HepG2 (cell line): ENCODE results near the gene ARHGAP4. TPM values are rescaled to one million over a fixed set of nuclear protein-coding genes. Genes with fewer than 3 reads are reported as not detected.
A peak's percentile ranks its signal among the peaks of the same experiment; 100 is the strongest.

ENCODE experiments used
- ATAC-seq: fragments of 200-7000 bp; cut with Tn5 transposase; 3 replicates; pipeline ENCODE4 v1.9.1; 2020; ENCODE audit warnings: mild to moderate bottlenecking, moderate library complexity
- BruUV-seq: library from RNA; stranded (reverse); fragments of 400-500 nt; replicated peaks from 2 replicates; lab custom pipeline; 2021; lab: Mats Ljungman, UMichigan
- CTCF ChIA-PET: fragments of 300-600 bp; formaldehyde crosslinking; extraction: SDS; loops from one replicate; lab custom pipeline; 2021; ENCODE audit warnings: low total read pairs, inconsistent platforms, low intra/inter-chr PET ratio; lab: Yijun Ruan, JAX
- POLR2A ChIA-PET: fragments of 350-600 bp; sonication (Branson Sonifier 250); formaldehyde crosslinking; loops from one replicate; lab custom pipeline; 2020; ENCODE audit warnings: antibody characterized with exemption, inconsistent platforms; lab: Yijun Ruan, JAX
- DNase-seq: peaks from one replicate; pipeline ENCODE4 v3.0.0-alpha.2; 2015; ENCODE audit warnings: low spot score
- FAIRE-seq: peaks from 3 replicates; lab custom pipeline; 2011; peaks lifted over from hg19 to GRCh38; lab: Jason Lieb, UNC
- H2AFZ ChIP-seq: one replicate; pipeline ENCODE4 v1.6.1; 2011; ENCODE audit warnings: low read length, inconsistent platforms
- H3K27ac ChIP-seq: fragments of 300-600 bp; 3 replicates; pipeline ENCODE4 v1.8.0; 2011; ENCODE audit warnings: mixed run types, mild to moderate bottlenecking, mixed read lengths, low read length, inconsistent platforms; ENCODE audit not compliant: insufficient read depth; ENCODE audit errors: extremely low read length
- H3K27me3 ChIP-seq, 2 experiments: fragments of 200-600 bp in 1 of 2; 2 replicates in 1 of 2; 3 replicates in 1 of 2; pipeline versions ENCODE4 v1.6.0 to v1.8.0; 2011; ENCODE audit warnings: low read length in 2 of 2, mild to moderate bottlenecking in 2 of 2, moderate library complexity in 2 of 2, inconsistent platforms in 1 of 2; ENCODE audit not compliant: insufficient read depth in 2 of 2, control insufficient read depth in 1 of 2
- H3K36me3 ChIP-seq, 2 experiments: fragments of 200-600 bp in 1 of 2; replicated peaks in 1 of 2; 2 replicates in 1 of 2; 3 replicates in 1 of 2; pipeline versions ENCODE4 v1.5.1 to v1.8.0; 2011; ENCODE audit warnings: low read length in 2 of 2, inconsistent platforms in 1 of 2; ENCODE audit not compliant: insufficient read depth in 2 of 2, control insufficient read depth in 1 of 2
- H3K4me1 ChIP-seq: 2 replicates; pipeline ENCODE4 v1.5.1; 2012; ENCODE audit warnings: low read length, inconsistent platforms; ENCODE audit not compliant: insufficient read depth
- H3K4me2 ChIP-seq: 2 replicates; pipeline ENCODE4 v1.6.0; 2011; ENCODE audit warnings: low read depth, low read length, inconsistent platforms
- H3K4me3 ChIP-seq, 3 experiments: fragments of 200-600 bp in 1 of 3; sonication (generic), shearing (Covaris generic) in 1 of 3; replicated peaks in 1 of 3; 2 replicates each; pipeline ENCODE4 v1.5.1; 2011 to 2016; ENCODE audit warnings: low read length in 3 of 3, inconsistent platforms in 2 of 3, low read depth in 2 of 3, mild to moderate bottlenecking in 2 of 3, control low read depth in 1 of 3, mixed read lengths in 1 of 3; ENCODE audit not compliant: insufficient read depth in 1 of 3
- H3K79me2 ChIP-seq: one replicate; pipeline ENCODE4 v1.6.1; 2011; ENCODE audit warnings: low read length, inconsistent platforms; ENCODE audit not compliant: insufficient read depth
- H3K9ac ChIP-seq: 2 replicates; pipeline ENCODE4 v1.6.0; 2011; ENCODE audit warnings: mild to moderate bottlenecking, low read depth, low read length, inconsistent platforms; ENCODE audit not compliant: insufficient read depth
- H3K9me3 ChIP-seq: 2 replicates; pipeline ENCODE4 v1.5.1; 2012; ENCODE audit warnings: mild to moderate bottlenecking, low read length
- H4K20me1 ChIP-seq: 2 replicates; pipeline ENCODE4 v1.6.0; 2011; ENCODE audit warnings: inconsistent platforms, mild to moderate bottlenecking, low read length, moderate library complexity; ENCODE audit not compliant: insufficient read depth
- AGO2 ChIP-seq: fragments of 200-400 bp; formaldehyde crosslinking; optimal IDR thresholded peaks from 2 replicates; pipeline ENCODE3; 2017; ENCODE audit warnings: mild to moderate bottlenecking, low read depth, low read length, moderate library complexity
- ARNT2 ChIP-seq: sonication (generic); formaldehyde crosslinking; IDR thresholded peaks from 2 replicates; pipeline ENCODE4 v1.8.0; 2022; ENCODE audit warnings: mild to moderate bottlenecking, low read depth, missing genetic modification reagents, moderate library complexity
- CEBPB ChIP-seq: IDR thresholded peaks from 2 replicates; pipeline ENCODE4 v1.6.1; 2011; ENCODE audit warnings: low read depth, low read length, improper control_type of control experiment, borderline replicate concordance
- GMEB2 ChIP-seq: IDR thresholded peaks from 2 replicates; pipeline ENCODE4 v1.6.1; 2016; ENCODE audit warnings: missing biosample characterization, missing genetic modification reagents, low read depth
- KDM2A ChIP-seq: sonication (generic); formaldehyde crosslinking; IDR thresholded peaks from 2 replicates; pipeline ENCODE4 v1.4.0; 2020; ENCODE audit warnings: low read depth, missing genetic modification reagents, borderline replicate concordance
- MIER3 ChIP-seq: IDR thresholded peaks from 2 replicates; pipeline ENCODE4 v1.6.1; 2016; ENCODE audit warnings: missing compliant biosample characterization, borderline replicate concordance
- SMC3 ChIP-seq: IDR thresholded peaks from 2 replicates; pipeline ENCODE4 v1.6.1; 2011; ENCODE audit warnings: low read length, improper control_type of control experiment
- WGBS: methylation state at CpG from one replicate; pipeline ENCODE4 v1.1.6; 2017; ENCODE audit warnings: low lambda C conversion rate; 5-methylcytosine and 5-hydroxymethylcytosine counted together
- in situ Hi-C: cut with HindIII; loops from 2 replicates; pipeline ENCODE4 v1.10.0; 2017; ENCODE audit warnings: low pct_unique_long_range_greater_than_20kb; ENCODE audit not compliant: extremely low pct_ligation_motif_present
- intact Hi-C: fragments of 100-400 bp; cut with micrococcal nuclease; formaldehyde crosslinking; loops from one replicate; pipeline ENCODE4 v1.10.0; 2022; ENCODE audit not compliant: unreplicated experiment
- polyA plus RNA-seq, 8 experiments: library from polyadenylated mRNA; depleted of rRNA in 3 of 8; stranded (reverse) in 7 of 8; unstranded in 1 of 8; fragments of >200 nt; fragmentation: Illumina TruSeq in 4 of 8; extraction: Trizol in 4 of 8; gene quantifications; 2 replicates each; pipeline versions ENCODE4 v1.2.1 to v1.2.3, GENCODE V29; 2011 to 2016; ENCODE audit warnings: low read depth in 4 of 8, missing spikeins in 1 of 8, mixed read lengths in 1 of 8; ENCODE audit not compliant: insufficient read depth in 1 of 8
- total RNA-seq, 5 experiments: library from RNA; depleted of rRNA; stranded (reverse); fragments of >200 nt; fragmentation: Illumina TruSeq; extraction: Trizol; gene quantifications; 2 replicates each; pipeline ENCODE4 v1.2.3, GENCODE V29; 2016; ENCODE audit warnings: low read depth in 1 of 5
- TF ChIP-seq, protein P1 (sequence below): sonication (generic); formaldehyde crosslinking; IDR thresholded peaks from 2 replicates; pipeline ENCODE4 v1.8.1; 2023; ENCODE audit warnings: mild to moderate bottlenecking, missing genetic modification reagents
- TF ChIP-seq, protein P2 (sequence below): sonication (generic); formaldehyde crosslinking; IDR thresholded peaks from 2 replicates; pipeline ENCODE4 v1.4.0; 2020; ENCODE audit warnings: missing genetic modification reagents
- TF ChIP-seq, protein P3 (sequence below): sonication (generic); formaldehyde crosslinking; IDR thresholded peaks from 2 replicates; pipeline ENCODE4 v1.4.0; 2020; ENCODE audit warnings: mild to moderate bottlenecking, missing genetic modification reagents

Gene ARHGAP4
- total and polyA plus RNA-seq, 2 of the 13 experiments (the other 11 are each of a cell fraction or from before 2014, with no cell fraction given), result 0.57 to 0.64 TPM

DNA sequence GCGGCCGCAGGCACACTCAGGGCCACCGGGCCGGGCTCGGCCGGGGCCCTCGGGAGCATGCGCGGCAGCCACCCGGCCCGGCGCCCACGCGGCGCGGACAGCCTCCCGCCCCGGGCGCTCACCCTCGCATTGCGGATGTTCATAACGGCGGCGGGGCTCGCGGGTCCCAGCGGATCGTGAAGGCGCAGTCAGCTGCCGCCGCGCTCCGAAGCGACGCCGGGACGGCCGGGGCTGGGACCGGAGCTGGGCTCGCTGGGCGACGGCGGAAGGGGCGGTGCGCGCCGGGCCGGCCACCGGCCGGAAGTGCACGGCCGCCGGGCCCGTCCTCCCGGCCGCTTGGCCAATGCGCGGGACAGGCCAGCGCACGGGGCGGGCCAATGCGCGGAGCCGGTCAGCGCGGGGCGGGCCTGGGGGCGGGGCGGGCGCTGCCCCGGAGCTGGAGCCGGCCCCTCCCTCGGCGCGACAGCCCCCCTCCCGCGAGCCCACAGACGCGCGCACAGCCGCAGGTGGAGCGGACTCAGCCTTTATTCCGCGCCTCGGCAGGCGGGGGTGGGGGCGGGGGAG, 8.8 kb upstream of the ARHGAP4 start, which contains the start of gene NAA10 (continued):
- TF ChIP-seq, protein P1, sequence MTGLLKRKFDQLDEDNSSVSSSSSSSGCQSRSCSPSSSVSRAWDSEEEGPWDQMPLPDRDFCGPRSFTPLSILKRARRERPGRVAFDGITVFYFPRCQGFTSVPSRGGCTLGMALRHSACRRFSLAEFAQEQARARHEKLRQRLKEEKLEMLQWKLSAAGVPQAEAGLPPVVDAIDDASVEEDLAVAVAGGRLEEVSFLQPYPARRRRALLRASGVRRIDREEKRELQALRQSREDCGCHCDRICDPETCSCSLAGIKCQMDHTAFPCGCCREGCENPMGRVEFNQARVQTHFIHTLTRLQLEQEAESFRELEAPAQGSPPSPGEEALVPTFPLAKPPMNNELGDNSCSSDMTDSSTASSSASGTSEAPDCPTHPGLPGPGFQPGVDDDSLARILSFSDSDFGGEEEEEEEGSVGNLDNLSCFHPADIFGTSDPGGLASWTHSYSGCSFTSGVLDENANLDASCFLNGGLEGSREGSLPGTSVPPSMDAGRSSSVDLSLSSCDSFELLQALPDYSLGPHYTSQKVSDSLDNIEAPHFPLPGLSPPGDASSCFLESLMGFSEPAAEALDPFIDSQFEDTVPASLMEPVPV (CRISPR knock-in tag), result no peak
- no peak for TF ChIP-seq CEBPB
- TF ChIP-seq, protein P2, sequence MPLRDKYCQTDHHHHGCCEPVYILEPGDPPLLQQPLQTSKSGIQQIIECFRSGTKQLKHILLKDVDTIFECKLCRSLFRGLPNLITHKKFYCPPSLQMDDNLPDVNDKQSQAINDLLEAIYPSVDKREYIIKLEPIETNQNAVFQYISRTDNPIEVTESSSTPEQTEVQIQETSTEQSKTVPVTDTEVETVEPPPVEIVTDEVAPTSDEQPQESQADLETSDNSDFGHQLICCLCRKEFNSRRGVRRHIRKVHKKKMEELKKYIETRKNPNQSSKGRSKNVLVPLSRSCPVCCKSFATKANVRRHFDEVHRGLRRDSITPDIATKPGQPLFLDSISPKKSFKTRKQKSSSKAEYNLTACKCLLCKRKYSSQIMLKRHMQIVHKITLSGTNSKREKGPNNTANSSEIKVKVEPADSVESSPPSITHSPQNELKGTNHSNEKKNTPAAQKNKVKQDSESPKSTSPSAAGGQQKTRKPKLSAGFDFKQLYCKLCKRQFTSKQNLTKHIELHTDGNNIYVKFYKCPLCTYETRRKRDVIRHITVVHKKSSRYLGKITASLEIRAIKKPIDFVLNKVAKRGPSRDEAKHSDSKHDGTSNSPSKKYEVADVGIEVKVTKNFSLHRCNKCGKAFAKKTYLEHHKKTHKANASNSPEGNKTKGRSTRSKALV (CRISPR knock-in tag), result no peak

DNA sequence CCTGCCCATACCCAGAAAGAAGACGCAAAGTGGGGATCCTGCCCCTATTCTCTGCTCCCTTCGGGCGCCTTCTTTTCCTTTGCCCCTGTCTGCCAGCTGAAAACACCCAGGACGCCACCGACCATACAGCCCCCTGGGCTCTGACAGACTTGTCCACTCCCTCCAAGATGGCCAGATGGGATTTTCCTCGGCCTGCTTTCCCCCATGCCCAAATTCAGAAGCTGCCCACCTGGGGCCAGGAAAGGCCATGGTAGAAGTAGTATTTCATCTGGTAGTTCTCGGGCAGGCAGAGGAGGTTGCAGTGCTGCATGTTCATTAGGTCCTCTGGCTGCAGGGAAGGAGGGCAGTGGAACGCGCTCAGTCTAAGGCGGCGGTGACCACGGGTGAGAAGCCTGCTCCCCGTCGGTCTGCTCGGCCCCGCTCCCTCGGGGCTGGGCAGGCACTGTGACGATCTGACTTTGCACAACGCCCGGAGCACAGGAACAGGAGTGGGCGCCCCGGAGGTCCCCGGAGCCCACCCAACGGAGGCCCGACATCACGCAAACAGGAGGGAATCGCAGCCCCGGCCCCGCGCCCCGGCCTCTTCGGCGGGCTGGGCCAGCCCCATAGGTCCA, 8.2 kb upstream of the ARHGAP4 start:
- in situ Hi-C loops, result no loop called here
- intact Hi-C loops, result no loop called here
- Histone ChIP-seq H3K27ac (peak overlapping the region; percentile 40), H3K36me3 (peaks cover 1 to 8% of the 10 kb centered on the region in 2 experiments; a peak in 1 of 5 replicates), H3K4me2 (peak overlapping the region; percentile 76)
- DNase-seq (no peak), ATAC-seq (no peak; the same call in 2 of the 3 replicates)
- TF ChIP-seq KDM2A (peak; percentile 37; the same call in 1 of the 2 replicates), SMC3 (no peak), MIER3 (CRISPR knock-in tag) (no peak), ARNT2 (CRISPR knock-in tag) (0 out of 2 replicates have a peak, but pooled peaks have one; percentile 16), AGO2 (peak; percentile 30), GMEB2 (CRISPR knock-in tag) (no peak)
- TF ChIP-seq, protein P3, sequence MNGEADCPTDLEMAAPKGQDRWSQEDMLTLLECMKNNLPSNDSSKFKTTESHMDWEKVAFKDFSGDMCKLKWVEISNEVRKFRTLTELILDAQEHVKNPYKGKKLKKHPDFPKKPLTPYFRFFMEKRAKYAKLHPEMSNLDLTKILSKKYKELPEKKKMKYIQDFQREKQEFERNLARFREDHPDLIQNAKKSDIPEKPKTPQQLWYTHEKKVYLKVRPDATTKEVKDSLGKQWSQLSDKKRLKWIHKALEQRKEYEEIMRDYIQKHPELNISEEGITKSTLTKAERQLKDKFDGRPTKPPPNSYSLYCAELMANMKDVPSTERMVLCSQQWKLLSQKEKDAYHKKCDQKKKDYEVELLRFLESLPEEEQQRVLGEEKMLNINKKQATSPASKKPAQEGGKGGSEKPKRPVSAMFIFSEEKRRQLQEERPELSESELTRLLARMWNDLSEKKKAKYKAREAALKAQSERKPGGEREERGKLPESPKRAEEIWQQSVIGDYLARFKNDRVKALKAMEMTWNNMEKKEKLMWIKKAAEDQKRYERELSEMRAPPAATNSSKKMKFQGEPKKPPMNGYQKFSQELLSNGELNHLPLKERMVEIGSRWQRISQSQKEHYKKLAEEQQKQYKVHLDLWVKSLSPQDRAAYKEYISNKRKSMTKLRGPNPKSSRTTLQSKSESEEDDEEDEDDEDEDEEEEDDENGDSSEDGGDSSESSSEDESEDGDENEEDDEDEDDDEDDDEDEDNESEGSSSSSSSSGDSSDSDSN (CRISPR knock-in tag), result peak; percentile 36; the same call in 1 of the 2 replicates
- TF ChIP-seq, all 625 proteins: peak for 4
- POLR2A ChIA-PET, result interaction anchor here (1.2 to 2.6 kb wide), 5 partner anchors 8 to 207 kb away, joined by 4 to 20 read pairs (median 5); partner anchors contain the start of genes ARHGAP4 and RENBP
- Histone ChIP-seq H4K20me1 (no peaks in the 10 kb centered on the region), H3K9ac (peak overlapping the region; percentile 78), H3K9me3 (no peaks in the 10 kb centered on the region), H3K27me3 (no peaks in the 10 kb centered on the region), H3K4me3 (peak overlapping the region; percentile 67 to 81 (median 80)), H2AFZ (no peak overlapping the region), H3K4me1 (peaks cover 13% of the 10 kb centered on the region), H3K79me2 (peaks cover 9% of the 10 kb centered on the region)
- BruUV-seq, result TSS peak; percentile 50
- FAIRE-seq, result no peak
- CTCF ChIA-PET, result no interaction called here
- no CpG with 5 or more reads among the region's 33 CpGs for WGBS
